Breast epithelium (tissue), 3 donors: ENCODE data around the gene PBRM1.

Experiments
- POLR2A ChIP-seq: fragments of 450-650 bp; IDR thresholded peaks from one replicate; pipeline ENCODE4 v1.6.1; 2016; ENCODE audit warnings: antibody characterized with exemption, mild to moderate bottlenecking, moderate library complexity
- POLR2AphosphoS5 ChIP-seq, 3 donors: sonication (generic); formaldehyde crosslinking; IDR thresholded peaks; one replicate each; pipeline ENCODE4 v1.6.1; 2017; ENCODE audit warnings: antibody characterized with exemption in 3 of 3
- TF ChIP-seq, protein P1 (sequence below), 3 donors: fragments of 450-650 bp; IDR thresholded peaks; one replicate each; pipeline ENCODE4 v1.5.1; 2016 to 2017; ENCODE audit warnings: antibody characterized with exemption in 3 of 3, mild to moderate bottlenecking in 3 of 3, moderate library complexity in 3 of 3

DNA sequence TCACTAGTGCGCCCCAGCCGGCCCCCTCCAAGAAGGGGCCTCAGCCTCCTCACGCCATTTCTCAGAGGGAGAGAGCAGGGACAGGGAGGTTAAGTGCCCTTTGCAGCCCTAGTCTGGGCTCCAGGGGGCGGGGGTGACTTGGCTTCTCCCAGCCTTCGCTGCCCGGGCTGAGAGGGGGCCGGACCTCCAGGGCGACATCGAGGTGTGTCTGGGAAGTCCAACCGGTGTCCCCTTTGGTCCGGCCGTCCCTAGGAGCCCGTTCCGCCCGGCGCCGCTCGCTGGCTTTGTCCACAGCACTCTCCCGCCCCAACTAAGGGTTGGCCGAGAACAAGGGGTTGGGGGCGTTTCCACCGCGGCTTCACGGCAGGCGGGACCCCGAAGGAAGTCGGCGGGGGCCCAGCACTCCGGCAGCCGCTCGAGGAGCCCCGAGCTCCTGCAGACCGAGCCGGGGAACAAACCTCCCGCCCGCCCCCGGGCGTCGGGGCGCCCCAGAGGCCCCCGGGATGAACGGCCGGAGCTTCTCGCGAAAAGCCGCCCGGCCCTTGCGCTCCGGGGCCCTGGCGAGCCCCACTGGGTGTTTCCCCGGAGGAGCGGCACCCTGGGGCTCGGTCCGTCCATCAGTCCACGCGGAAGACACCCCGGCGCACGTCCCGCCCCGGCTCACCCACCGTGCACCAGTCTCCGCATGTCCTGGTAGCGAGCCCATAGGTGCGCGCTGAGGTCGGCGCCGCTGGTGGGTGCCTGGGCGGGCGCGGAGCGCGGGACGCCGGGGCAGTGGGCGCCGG lies 152.7 kb downstream of the PBRM1 start:
- TF ChIP-seq POLR2AphosphoS5 (IDR thresholded peaks at IDR 0.05): peak in 1 of 3 donors; percentile 3
- TF ChIP-seq, protein P1, sequence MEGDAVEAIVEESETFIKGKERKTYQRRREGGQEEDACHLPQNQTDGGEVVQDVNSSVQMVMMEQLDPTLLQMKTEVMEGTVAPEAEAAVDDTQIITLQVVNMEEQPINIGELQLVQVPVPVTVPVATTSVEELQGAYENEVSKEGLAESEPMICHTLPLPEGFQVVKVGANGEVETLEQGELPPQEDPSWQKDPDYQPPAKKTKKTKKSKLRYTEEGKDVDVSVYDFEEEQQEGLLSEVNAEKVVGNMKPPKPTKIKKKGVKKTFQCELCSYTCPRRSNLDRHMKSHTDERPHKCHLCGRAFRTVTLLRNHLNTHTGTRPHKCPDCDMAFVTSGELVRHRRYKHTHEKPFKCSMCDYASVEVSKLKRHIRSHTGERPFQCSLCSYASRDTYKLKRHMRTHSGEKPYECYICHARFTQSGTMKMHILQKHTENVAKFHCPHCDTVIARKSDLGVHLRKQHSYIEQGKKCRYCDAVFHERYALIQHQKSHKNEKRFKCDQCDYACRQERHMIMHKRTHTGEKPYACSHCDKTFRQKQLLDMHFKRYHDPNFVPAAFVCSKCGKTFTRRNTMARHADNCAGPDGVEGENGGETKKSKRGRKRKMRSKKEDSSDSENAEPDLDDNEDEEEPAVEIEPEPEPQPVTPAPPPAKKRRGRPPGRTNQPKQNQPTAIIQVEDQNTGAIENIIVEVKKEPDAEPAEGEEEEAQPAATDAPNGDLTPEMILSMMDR (IDR thresholded peaks at IDR 0.05): no peak
- TF ChIP-seq POLR2A: no peak
